CD4-positive, alpha-beta T cell treated with Interleukin-15 for 4 hours (primary cell): ENCODE results near the gene TPST2.

ENCODE experiments used
- DNase-seq: peaks from one replicate; pipeline ENCODE4 v3.0.0-alpha.2; 2020; ENCODE audit warnings: low spot score

The TPST2 gene

DNA sequence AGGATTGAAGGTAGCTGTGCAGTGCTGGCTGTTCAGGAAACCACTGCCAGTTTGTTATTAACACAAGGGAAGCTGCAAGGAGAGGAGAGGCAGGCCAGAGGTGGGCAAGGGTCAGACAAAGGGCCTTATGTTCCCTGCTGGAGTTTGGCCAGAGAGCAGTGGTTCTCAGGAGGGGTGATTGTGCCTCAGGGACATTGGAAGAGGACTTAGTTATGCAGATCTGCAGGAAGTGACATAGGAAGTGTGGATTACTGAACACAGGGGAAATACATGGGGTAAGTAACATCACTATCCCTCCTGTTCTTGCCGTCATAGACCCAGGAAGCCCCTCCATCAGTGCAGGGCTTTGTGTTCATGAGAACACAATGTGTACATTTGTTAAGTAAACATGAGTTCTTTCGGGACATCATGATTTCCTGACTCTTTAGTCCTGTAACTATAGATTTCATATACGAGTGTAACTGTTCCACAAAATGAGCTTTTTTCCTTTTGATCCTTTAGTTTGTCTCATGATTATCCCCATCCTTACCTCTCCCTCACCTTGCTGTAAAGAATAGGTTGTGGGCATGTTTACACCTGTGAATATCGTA is 100.4 kb downstream of the TPST2 start:
- no peak for DNase-seq

DNA sequence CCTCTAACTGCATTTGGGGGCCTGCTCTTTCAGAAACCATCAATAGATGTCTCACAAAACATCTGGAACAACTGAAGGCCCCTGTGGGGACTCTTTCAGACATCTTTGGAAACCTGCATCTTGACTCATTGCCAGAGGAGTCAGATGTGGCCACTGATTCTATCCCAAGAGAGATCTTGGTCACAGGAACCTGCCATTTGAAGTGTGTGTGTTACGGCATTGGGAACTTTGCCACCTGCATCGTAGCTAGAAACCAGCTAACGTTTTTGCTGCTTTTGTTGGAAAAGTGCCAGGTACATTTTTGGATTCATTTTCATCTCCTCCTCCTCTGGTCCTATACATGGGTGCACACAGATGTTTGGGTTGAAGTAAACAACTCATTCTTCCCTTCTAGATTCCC is 101.9 kb downstream of the TPST2 start:
- no peak for DNase-seq

DNA sequence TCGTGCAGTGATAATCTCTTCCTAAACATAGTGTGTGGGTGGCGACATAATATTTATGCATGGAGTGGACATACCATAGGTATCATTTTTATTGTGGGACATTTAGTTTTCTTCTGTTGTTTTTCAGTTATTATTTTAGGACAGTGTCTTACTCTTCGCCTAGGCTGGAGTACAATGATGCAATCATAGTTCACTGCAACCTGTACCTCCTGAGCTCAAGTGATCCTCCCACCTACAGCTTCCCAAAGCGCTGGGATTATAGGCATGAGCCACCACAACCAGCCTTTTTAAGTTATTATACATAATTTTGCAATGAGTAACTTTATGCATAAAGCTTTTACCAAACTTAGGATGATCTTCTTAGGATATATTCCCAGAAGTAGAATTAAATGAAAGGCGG is 103.5 kb downstream of the TPST2 start:
- no peak for DNase-seq

DNA sequence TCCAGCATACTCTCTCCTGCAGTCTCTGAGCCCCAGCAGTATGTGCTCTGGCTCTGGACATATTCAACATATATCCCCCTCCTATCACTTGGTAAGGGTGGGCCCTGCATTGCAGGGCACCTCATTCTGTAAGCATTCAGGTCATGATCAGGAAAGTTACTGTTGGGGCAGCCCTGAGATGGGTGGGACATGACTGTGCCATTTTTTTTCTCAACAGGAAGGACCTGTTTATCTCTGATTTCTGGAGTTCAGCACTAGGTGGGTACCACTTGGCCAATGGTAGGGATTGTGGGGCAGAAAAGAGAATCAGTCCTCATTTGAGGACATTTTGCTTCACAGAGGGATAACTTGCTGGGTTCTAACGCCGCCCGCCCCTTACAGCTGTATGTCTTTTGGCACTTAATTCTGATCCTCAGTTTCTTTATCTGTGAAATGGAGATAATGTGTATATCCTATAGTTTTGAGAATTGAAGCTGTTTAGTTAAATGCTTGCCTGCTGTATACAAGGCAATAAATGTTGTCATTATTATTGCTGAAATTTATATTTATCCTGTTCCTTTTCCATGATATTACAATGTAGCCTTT is 104.0 kb downstream of the TPST2 start:
- DNase-seq: no peak

DNA sequence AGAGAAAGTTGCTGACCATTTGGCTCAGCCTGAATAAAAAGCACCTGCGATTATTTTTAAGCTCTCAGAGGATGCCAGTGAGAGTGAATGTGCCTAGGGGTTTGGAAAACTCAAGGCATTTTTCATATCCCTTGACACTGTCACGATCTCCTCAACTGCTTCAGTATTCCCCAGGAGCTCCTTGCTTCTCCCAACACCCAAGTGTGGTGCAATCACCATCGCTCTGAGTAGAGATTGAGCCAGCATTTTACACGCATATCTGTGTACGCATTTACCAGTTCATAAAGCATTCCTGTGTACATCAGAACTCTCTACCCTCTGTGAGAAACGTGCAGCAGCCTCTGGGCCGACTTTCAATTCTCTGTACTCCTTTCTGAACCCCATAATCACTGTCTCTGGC is 104.9 kb downstream of the TPST2 start:
- no peak for DNase-seq

DNA sequence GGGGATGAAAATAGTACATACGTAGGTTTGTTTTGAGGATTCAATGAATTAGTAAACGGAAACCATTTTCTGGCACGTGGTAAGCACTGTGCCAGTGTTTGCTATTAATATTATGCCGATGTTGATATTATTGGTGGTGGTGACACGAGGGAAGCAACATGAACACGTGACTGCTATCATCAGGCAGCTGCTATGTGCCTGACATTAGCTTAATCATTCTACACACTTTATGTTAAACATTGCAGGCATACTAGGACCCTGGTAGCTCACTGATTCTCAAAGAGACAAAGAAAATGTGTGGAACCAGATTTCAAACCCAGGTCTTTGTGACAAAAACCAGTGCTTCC is 105.6 kb downstream of the TPST2 start:
- peak; percentile 40 for DNase-seq

DNA sequence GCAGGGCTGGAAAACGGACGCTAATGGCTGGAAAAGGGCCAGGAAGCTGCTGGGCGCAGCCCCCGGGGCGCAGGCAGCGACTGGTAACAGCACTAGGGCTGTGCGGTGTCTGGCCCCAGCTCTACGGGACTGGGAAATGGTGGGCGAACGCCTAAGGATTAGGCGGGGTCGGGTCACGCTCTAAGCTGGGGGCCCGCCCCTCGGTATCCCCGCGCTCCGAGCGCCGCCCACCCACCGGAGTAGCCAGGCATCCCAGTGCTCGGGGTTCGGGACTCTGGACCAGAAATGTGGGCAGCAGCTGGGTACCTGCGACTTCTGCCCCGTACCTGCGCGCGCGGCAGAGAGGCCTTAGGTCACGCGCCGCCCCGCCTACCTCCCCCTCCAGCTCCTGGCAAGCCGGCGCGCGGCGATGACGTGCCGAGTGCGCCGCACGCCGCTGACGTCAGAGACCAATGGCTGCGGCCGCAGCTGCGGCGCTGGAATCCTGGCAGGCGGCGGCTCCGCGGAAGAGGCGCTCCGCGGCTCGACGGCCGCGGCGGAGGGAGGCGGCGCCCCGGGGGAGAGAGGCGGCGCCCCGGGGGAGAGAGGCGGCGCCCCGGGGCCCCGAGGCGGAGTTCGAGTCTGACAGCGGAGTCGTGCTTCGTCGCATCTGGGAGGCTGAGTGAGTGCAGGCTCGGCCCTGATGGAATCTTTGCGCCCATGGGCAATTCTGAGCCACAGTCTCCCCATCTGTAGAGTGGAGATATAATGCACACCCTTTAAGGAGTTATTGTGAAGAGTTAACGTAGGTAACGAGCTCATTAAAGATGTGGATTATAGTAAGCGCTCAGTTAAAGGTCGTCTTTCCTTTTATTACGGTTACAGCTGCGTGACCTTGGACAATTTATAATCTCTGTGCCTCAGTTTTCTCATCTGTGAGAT is 106.2 kb downstream of the TPST2 start, which contains the start of the genes HPS4 and SRRD:
TSS of gene HPS4 (minus strand) at position 345 of the 921 bp plus-strand sequence. CDS start 2,021 bp downstream, outside the sequence.
TSS of gene SRRD (plus strand) at position 439 of the 921 bp plus-strand sequence. CDS start at position 453, 14 bp downstream.
- DNase-seq: peak; percentile 93

DNA sequence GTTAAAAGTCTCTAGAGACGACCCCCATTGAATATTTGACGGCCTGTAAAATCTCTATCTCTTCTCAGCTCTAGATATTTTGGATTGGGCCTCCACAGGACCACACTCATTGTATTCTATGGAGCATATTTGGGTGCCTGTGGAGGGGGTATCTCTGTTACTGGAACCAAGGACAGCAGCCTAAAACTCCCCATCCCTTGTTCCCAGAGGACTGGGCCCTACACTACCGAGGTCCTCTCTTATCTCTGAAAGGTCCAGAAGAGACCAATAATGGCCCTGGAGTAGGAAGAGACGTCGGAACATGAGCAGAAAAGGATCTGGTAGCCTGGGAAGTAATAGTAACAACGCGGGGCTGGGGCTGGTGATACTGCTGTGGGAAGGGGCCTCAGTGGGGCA is 106.9 kb downstream of the TPST2 start:
- DNase-seq: no peak

DNA sequence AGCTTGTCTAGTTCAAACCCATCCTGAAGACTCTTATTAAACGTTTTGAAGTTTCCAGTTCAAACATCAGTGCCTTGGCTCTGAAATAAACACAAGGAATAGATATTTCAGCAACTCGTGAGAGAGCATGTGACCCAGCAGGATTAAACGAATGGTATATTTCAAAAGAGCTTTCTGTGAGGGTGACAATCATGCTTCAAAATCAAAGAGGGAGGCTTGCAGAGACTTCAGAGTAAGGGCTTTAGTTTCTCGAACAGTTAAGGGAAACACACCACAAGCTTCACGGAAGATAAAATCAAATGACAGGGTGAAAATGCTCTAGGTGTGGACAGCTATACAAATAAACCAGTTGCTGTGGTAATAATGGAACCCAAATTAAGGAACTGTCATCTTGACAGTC is 107.8 kb downstream of the TPST2 start:
- DNase-seq: no peak

DNA sequence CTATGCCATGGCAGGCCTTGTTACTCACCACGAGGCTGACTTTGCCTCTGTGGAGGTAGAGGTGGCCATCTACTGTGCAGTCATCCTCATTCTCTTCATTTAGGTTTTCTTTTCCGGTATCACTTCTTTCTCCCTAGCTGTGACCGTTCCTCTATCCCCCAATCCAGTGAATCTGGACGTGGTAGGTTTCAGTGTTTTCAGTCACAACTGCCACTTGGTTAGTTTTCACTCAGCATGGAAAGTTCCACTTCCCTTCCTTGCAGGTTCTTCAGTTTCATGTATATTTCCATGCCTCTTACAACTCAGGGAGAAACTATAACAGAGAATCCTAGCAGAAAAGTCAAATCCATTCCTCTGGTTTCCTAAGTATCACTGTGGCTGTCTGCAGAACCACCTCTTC is 108.2 kb downstream of the TPST2 start:
- no peak for DNase-seq

DNA sequence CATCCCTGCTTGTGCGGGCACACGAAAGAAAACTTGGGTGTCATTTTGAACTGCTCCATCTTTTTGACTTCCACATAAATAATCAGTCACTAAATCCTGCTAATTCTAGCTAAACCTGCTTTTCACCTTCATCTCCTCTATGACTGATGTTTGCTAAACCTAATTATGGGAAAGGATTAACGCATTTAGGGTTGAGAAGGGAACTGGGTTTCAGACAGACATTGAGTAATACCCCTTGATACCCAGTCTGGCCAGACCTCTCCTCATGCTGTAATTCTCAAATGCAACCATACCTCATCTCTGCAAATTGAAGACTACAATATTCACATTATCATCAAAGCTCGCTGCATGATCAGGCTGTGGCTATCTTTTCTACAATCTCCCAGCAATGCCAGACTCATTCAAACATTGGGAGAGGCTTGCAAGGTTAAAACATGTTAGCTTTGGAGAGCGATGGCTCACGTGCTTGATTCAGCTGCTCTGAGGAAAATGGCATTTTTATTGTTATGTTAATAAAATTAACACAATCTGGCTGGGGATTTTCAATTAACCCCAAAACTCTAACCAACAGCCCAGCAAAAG is 108.7 kb downstream of the TPST2 start:
- DNase-seq: no peak

DNA sequence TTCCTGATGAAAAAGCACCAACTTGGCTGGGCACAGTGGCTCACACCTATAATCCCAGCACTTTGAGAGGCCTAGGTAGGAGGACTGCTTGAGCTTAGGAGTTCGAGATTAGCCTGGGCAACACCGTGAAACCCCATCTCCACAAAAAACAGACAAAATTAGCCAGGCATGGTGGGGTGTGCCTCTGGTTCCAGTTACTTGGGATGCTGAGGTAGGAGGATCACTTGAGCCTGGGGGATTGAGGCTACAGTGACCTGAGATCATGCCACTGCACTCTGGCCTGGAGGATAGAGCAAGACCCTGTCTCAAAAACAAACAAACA is 109.4 kb downstream of the TPST2 start:
- no peak for DNase-seq

DNA sequence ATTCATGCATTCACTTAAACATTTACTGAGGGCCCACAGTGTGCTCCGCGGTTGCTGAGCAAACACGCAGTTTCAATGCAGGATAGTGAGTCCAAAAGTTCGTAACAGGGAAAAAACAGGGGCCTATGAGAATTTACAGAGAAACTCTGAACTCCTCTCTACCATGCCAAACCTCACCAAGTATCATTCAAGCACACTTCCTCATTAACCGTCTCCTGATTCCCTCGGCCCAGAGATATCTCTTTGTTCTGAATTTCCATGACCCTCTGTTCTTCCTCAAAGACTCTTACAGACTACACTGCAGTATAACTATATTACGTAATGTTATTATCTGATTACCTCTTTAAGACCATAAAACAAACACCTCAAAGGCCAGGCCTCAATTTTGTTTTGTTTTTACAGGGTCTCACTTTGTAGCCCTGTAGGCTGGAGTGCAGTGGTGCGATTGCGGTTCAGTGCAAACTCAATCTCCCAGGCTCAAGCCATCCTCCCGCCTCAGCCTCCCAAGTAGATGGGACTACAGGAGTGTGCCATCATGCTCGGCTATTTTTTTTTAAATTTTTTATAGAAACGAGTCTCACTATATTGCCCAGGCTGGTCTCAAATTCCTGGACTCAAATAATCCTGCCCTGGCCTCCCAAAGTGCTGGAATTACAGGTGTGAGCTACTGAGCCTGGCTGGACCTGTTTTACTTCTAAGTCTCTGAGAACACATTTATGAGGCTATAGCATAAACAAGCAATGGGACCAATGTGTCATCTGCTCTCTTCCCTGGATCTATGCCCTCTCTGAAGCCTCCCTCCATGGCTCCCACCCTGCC is 109.9 kb downstream of the TPST2 start:
- DNase-seq: no peak

DNA sequence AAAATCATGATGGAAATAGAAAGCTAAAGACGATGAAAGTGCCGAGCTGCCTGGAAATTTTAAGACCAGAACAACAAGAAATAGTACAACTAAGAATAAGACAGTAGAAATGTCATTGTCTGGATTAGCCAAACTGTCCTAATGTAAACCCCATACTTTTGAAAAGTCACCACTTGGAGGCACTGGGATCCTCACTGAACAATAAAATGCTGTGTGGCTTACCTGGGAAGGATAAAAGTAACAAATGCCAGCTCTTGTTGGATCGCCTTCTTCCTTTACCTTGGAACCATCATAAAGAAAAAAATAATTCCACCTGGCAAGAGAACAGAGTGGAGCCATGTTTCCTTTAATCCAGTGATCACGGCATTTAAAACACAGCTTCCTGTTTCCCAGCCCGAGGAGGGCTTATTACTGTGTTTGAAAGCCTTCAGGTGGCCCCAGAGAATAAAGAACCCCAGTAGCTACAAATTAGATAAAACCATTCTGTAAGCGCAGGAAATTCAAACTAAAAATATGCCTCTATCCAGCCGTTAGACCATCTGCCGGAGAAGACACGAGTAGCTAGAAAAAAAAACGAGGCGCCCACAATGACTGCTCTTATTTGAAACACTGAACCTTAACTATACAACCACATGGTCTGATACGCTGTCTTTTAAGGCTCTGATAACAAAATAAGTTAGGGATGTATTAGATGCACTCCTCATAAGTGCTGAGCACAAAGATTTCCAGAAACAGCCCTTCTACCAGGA is 110.7 kb downstream of the TPST2 start:
- DNase-seq: no peak

DNA sequence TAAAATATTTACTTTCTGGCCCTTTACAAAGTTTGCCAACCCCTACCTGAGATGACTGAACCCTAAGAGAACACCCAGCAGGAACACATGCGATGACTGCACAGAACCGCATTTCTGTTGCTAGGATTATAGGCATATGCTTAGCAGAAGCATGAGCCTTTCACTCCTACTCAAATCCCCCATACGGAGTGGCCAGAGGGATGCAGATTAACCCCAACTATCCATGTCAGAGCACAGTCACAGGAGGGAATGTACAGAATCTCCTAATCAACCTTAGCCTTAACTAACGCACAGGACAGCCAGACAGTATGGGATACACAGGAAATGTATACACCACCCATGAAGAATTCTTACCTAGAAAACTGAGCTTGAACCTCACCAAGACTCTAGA is 112.6 kb downstream of the TPST2 start:
- DNase-seq: no peak

DNA sequence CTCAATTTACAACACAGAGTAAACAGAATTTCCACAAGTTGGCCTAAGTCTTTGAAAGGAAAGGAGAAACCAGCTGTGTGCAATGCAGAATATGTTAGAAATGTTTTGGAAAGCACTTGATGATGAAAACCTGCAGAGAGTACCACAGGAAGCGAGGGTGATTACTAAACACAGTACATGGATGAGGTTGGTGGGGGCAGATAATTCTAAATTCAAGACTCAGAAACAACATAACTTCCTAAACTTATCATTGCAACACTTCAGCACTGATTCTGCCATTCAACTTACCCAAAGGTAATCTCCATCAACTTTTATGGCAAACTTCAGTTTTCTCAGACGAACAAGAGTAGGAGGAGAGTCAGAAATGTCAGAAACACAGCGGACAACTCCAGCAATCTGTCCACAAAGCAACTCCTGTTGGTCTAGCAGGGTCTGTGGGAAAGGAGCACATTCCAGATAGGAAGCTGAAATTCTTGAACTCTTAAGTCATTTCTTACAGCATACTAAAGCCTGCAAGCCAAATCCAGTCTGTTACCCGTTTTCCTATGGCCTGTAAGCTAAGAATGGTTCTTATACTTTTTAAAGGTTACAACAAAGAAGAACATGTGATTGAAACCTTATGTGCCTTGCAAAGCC is 113.1 kb downstream of the TPST2 start:
- no peak for DNase-seq

DNA sequence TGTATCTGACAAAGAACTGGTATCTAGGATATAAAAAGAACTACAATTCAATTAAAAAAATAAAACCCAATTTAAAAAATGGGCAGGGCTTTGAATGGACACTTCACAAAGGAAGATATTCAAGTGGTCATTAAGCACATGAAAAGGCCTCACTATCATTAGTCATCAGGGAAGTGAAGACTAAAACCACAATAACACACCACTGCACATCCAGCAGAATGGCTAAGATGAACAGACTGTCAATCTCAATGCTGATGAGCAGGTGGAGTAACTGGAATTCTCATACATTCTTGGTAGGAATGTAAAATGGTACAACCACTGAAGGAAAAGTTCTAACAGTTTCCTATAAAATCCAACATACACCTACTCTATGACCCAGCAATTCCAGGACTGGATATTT is 115.2 kb downstream of the TPST2 start:
- DNase-seq: no peak
